ENCODE measurements around the gene FAM210B.
"Not testable (repeated sequence)": the region's sequence is repeated elsewhere in the genome, so short reads cannot be mapped to it uniquely, and the experiment has no call there.

Gene FAM210B

GRCh38 chr20:56393653-56394052 lies 34.9 kb downstream of the FAM210B start:
- DNase-seq = no peak

GRCh38 chr20:56395166-56395565 lies 36.4 kb downstream of the FAM210B start:
- no peak for DNase-seq

GRCh38 chr20:56400001-56400640 lies 41.3 kb downstream of the FAM210B start:
- DNase-seq = peak; percentile 43

- DNase-seq = no peak
Observed at GRCh38 chr20:56403465-56403864, 44.7 kb downstream of the FAM210B start.

- DNase-seq = not testable (repeated sequence)
Observed at GRCh38 chr20:56405356-56405755, 46.6 kb downstream of the FAM210B start.

GRCh38 chr20:56406910-56407309 lies 48.1 kb downstream of the FAM210B start:
- no peak for DNase-seq

DNA sequence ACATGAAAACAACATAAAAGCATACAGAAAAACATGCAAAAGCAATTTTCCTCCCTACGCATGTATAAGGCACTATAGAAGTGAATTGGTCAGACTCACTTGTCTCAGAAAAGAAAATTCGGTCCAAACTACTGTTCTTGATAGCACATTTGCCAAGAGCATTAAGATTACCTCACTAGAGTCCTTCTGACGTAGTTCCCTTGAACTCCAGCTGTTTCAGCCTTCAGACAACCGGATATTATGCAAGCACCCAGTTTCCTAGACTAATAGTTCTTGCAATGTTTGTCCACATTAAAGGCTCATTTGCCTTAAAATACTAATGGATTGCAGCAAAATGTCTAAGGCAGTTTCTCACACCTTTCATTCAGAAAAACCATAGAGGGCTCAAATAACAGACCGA lies 50.7 kb downstream of the FAM210B start:
- DNase-seq = no peak

DNA sequence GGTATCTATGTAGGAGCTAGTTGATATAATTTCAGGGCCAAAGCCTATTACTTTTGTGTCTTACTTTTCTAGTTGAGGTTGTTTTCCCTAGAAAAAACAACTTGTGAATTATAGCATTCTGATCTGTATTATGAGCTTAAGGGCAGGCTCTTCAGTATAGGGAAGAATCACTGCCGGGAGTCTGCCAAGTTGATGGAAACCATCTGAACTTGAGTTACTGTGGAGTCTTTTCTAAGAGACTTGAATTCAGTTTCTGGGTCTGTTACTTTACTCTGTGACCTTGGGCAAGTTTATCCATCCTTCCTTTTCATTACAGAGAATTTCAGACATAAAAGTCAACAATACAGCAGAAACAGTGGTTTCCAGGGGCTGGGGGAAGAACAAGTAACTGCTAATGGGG lies 51.2 kb downstream of the FAM210B start:
- DNase-seq = no peak

DNA sequence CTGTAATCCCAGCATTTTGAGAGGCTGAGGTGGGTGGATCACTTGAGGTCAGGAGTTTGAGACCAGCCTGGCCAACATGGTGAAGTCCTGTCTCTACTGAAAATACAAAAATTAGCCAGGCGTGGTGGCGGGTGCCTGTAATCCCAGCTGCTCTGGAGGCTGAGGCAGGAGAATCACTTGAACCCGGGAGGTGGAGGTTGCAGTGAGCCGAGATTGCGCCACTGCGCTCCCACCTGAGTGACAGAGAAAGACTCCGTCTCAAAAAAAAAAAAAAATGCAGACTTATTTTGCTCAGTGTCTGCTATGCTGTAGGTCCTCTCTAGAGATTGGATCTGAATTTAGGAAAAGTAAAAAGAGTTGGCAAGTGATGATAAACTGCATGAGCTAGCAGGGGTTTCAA lies 52.5 kb downstream of the FAM210B start:
- DNase-seq = not testable (repeated sequence)

DNA sequence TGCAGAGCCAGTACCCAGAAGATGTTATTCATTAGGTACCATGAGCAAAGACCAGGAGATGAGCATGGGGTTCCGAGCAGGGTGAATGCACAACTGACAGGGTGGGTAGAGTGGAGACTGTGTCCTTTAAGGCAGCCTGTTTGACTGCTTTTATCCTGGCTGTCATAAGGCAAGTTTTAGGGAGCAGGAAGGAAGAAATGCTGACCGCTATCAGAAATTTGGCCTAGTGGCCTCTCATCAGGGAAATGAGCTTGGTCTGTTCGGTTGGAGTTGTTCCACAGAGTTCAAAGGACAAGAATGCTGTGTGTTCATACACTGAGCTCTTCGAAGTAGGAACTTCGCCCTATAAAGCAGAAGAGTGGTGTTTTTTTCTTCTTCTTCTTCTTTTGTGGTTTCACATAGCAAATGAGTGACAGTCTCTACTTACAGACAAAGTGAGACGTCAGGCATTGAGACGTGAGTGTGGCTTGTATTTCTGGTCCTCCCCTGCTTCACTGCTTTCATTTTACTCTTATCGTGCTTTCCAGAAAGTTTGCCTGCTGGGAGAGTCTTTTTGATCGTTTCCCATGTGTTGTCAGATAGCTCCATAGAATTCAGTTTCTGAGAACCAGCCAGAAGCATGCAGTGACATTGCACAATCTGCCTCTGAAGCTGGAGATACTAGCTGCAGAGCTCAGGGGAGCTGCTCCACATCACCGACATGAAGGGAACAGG lies 53.1 kb downstream of the FAM210B start, which contains the start of gene CASS4:
Gene CASS4 (plus strand): TSS at position 502 of the 714 bp plus-strand sequence. CDS start 199 bp downstream, at position 701.
- no peak for DNase-seq

DNA sequence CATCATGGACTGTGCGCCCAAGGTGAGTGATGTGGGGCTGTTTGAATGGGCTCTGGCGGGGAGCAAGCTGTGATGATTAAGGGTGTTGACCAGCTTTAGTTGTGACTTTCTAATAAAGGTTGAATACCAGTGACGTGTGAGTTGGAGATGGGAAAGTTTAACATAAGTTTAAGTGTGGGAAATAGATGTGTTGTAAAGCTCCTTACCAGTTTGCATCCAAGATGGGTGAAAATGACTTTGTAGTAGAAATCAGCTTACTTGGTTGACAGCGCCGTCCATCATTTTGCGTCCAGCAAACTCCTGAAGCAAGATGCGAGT lies 53.7 kb downstream of the FAM210B start:
- DNase-seq = no peak

GRCh38 chr20:56412949-56413348 lies 54.2 kb downstream of the FAM210B start:
- DNase-seq = no peak

- DNase-seq = no peak
Observed at GRCh38 chr20:56414842-56415765, 56.3 kb downstream of the FAM210B start.

DNA sequence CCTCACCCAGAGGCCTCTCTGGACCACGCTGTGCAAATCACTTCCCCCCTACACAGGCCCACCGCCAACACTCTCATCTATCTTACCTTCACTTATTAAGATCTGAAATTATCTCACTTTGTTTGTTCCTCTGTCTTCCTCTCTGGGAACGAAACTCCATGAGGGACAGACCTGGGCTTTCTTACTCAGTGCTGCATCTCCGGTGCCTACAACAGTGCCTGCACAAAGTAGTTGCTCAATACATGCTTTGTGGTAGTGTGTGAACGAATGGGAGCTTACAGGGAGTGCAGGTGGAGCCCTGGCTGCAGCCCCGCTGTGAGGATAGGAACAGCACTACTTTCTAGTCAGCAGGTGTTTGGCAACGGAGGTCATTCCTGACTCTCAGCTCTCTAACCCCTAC lies 58.6 kb downstream of the FAM210B start:
- DNase-seq = no peak

DNA sequence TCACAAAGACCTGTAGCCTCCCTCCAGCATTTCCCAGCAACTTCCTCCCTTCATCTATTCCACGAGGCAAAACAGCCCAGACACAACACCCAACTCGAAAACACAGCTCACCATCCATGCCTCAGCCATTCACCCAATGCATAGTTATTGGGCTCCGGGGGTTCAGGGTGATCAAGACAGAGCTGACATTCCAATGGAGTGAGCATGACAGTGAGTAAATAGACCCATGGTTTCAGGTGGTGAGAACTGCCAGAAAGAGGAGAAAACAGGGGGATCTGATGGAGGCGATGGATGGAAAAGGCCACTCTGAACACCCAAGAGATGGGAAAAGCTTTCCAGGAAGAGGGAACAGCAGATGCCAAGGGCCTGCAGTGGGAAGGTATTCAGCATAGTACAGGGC lies 59.1 kb downstream of the FAM210B start:
- DNase-seq = no peak
